Dermis microvascular lymphatic vessel endothelial cell (primary cell): Measurements from ENCODE around the gene PAF1. TPM values are rescaled to one million over a fixed set of nuclear protein-coding genes. Genes with fewer than 3 reads are reported as not detected.

Source experiments
- DNase-seq, 2 donors: peaks; one replicate each; pipeline versions ENCODE4 v3.0.0 to v3.0.0-alpha.2; 2010; ENCODE audit warnings: low read depth in 2 of 2
- total RNA-seq: library from RNA; depleted of rRNA; stranded (reverse); fragments of >200 nt; gene quantifications from 2 replicates; pipeline ENCODE4 v1.2.1, GENCODE V29; 2014

PAF1 gene
- total RNA-seq, 1 donor from 2014 or later, result 24.9 TPM

DNA sequence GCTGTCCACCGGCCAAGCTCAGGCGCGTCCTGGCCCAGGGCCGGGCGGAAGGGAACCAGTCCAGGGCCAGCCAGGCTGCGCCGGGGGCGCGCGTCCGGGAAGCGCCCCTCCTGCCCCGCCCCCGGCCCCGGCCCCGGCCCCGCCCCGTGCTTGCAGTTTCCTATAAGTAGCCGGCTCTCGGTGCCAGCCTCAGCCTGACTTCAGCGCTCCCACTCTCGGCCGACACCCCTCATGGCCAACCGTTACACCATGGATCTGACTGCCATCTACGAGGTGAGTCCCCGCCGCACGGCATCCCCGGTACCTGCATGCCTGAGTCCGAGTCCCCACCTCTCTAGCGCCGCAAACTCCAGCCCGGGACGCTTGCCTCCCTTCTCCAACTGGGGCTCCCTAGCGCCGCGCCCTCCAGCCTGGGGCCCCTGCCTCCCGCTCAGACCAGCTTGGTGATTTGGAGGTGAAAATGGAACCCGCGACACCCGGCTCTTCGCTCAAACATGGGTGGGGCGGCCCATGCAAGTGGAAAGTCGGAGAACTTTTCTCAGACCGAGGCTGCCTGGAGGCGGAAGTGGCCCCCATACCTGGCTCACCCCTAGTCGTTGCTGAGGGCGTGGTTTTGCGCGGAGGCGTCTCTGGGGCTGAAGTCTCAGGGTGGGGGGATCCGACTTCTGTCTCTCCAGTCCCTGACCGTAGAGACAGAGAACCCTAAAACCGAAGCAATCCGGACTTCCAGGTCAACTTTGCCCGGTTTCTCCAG, 15.9 kb upstream of the PAF1 start, which contains the start of gene ZFP36:
ZFP36 (plus strand) TSS at position 192 of the 754 bp plus-strand sequence; CDS start at position 250, 58 bp downstream.
- DNase-seq, result peak; percentile 84

DNA sequence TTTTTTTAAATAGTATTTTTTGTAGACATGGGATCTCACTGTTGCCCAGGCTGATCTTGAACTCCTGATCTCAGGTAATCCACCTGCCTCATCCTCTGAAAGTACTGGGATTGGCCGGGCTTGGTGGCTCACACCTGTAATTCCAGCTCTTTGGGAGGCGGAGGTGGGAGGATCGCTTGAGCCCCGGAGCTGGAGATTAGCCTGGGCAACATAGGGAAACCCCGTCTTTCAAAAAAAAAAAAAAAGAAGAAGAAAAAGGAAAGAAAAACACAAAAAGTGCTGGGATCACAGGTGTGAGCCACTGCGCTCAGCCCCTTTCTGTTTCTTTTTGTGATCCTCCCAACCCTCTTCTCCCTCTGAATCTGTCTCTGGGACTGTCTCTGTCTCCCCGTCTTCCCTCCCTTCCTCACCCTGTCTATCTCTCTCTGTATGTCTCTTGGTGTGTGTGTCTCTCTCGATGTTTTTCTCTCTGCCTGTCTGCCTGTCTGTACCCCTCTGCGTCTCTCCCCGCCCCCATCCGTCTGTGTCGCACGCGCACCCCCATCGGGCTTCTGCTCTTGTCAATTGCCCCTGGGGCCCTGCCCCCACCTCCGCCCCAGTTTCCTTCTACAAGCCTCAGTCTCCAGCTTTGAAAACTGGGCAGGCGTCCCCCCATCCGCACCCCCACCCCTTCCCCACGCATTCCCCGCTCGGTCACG, 15.2 kb upstream of the PAF1 start:
- no peak for DNase-seq

DNA sequence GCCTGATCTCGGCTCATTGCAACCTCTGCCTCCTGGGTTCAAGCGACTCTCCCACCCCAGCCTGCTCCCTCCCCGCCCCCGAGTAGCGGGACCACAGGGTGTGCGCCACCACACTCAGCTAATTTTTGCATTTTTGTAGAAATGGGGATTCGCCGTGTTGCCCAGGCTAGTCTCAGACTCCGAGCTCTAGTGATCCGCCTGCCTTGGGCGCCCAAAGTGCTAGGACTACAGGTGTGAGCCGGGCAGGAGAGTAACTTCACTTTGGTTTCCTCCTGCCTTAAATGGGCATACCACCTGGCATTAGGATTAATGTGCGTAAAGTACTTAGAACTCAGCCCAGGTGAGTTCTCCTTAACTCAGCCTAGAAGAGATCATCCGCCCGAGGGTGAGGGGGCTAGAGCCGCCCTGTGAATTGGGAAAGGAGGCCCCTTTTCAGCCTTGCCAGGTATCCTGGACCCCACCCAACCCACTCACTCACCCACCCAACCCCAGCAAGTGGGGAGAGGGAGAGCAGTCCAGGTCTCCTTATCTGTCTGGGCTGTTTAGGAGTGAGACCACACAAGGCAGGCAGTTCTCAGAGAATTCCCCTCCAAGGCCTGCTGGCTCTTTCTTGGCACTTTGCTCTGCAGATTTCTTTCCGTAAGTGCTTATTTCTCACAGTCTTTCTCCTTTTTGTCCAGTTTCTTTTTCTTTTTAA, 14.5 kb upstream of the PAF1 start:
- DNase-seq, result no peak

DNA sequence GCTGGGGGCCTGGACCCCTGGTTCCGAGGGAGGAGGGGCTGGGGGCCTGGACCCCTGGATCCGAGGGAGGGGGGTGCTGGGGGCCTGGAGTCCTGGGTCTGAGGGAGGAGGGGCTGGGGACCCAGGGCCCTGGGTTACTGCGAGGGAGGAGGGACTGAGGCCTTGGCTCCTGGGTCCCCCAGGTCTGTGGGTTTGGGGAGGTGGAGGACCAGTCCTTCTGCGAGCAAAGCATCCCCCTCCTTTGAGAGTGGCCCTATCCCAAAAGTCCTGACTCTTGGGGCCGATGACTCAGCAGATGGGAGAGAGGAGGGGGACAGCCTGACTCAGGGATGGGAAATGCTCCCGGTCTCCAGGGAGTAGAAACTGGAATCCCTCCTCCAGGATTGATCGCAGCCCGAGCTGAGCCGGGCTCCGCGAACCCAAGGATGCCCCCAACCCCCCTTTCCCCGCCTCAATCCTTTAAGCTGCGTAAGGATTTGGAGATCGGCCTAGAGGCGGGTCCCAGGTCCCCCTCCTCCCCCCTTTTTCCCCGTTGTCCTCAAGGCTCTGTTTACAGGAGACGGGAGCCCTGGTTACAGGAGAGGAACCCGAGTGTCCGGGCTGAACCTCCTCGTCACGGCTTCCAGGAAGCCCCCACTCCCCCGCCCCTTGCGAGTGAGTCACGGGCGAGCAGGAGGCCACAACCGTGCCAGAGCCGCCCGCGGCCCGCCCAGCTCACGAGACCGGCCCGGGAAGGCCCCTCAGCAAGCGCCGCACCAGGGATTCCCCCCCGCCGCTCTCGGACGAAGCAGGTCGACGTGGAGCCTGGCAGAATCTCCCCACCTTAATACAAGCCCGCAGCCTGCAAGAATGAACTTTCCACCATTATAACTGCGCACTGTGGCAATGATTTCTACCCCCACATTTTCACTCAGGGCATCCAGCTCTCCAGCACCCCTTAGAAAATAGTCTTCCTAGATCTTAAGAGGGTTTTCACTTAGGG, 12.7 kb upstream of the PAF1 start:
- DNase-seq, result peak; percentile 98 to 100

DNA sequence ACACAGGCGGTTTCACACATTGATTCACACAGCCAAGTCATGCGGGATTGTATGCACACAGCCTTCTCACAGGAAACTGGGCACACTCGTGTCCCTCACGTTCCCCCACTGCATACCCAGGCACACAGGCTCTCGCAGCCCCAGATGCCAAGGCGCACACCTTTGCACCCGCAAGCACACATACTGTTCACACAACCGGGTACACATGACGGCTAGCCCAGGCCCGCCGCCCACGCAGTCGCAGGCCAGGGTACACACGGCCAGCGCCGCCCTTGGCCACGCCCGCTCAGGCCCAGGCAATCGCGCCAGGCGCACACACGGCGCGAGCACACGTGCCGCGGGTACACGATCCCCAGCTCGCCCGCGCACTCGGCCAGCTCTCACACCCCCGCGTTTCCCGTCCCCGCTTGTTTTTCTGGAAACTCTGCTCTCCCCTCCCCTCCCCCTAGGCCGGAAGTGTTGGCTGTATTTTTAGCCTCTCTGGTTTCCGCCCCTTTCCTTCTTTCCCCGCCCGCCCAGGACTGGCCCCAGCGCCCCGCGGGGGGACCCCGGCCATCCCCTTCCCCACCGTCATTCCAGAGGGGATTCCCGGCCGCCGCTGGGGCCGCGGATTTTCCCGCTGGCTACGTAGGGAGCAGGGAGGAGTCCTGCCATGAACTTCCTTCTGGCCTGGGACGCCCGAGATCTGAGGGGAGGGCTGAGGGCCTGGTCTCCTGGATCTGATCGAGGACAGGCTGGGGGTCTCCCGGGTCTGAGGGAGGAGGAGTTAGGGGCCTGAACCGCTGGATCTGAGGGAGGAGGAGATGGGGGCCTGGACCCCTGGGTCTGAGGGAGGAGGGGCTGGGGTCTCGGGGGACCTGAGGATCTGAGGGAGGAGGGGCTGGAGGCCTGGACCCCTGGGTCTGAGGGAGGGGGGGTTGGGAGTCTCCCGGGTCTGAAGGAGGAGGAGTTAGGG, 11.7 kb upstream of the PAF1 start:
- peak; percentile 94 to 97 for DNase-seq

DNA sequence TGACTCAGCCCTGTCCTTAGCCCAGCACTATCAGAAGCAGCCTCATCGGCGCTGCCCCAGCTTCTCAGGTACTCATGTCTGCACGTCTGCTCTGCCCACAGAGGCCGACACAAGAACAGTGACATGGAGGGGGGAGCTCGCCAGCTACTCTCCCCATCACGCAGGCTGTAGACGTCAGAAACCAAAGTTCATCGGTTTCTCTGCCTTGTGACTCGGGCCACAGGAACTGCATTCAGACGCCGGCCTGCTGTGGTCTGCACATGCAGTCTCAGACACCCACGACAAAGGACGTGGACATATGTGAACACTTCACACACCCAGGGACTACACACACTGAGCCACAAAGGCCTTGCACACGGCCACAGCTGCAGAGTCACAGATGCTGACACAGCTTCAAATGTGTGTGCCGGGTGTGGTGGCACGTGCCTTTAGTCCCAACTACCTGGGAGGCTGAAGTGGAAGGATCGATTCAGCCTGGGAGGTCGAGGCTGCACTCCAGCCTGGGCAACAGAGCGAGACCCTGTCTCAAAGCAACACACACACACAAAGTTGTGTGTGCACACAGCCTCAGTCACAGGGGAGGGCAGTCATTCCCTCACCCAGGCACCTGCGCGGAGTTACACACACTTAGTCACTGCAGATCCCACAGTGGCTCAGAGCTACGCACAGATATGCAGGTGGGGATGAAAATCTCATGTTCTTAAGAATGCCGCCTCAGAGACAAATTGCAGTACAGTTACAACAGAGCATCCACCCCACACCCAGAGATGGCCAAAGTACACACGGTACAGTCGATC, 10.8 kb upstream of the PAF1 start:
- no peak for DNase-seq

DNA sequence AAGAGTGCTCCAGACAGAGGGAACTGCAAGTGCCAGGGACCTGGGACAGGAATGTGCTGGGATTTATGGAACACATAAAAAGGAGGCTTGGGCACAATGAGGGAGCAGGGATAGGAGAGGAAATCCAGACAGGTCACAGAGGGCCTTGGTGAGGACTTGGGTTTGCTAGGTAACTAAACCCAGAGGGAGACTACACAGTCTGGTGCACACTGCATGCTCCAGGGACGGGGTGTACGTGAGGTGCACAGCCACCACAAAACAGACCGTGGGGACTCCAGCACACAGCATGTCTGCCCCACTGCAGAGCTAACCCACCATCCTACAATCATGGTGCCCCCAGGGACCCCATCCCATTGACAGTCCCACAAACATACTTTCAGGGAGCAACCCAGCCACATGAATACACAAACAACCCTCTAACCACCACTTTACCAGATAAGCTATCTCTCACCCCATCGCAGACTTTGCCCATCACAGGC, 10.2 kb upstream of the PAF1 start:
- no peak for DNase-seq

DNA sequence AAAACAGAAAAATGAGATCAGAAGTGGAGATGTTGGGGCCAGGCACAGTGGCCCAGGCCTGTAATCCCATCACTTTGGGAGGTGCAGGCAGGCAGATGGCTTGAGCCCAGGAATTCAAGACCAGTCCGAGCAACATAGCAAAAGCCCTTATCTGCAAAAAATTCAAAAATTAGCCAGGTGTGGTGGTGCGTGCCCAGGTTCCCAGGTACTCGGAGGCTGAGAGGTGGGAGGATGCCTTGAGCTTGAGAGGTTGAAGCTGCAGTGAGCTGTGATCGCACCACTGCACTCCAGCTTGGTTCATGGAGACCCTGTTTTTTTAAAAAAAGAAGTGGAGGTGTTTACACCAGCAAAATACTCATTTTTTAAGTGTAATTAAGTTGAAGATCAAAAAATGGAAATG, 9.2 kb upstream of the PAF1 start:
- no peak for DNase-seq

DNA sequence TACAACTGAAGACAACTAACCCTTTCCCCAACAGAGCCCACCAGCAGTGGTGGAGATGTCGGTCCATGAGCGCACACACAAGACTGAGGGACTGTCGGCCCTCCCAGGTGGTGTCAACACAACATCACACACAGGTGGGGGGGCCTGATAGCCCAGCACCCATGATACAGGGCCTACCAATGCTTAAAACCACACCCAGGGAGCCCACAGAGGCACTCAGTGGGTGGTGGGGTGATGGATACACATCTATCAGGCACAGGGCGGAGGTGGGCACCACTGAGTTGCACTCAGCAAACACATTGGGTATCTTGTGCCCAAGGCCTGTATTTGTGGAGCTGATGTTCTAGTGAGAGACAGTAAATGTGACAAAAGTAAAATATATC, 8.8 kb upstream of the PAF1 start:
- no peak for DNase-seq

DNA sequence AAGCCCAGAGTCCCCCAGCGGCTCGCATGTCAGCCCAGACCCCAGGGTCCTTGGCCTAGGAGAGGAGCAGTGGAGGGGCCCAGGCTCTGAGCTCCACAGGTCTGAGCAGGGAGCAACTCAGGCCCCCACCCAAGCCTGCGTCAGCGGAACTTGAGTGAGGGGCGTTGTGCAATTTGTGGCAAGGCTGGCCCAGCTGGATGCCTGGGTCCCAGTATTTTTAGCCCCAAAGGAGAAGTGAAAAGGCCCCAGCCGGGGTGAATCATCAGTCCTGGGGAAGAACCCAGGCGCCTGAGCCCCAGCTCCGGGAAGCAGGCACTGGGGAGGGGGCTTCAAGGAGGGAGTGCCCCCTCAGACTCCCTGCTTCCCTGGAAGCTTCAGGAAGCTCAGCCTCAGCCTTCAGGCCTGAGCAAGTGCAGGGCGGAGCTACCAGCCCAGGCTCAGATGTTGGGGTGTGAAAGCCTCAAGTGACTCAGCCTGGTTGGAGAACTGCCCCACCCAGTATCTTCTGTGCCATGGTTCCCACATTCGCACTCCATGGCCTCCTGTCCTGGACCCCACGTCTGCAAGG, 7.5 kb upstream of the PAF1 start:
- DNase-seq, result no peak

DNA sequence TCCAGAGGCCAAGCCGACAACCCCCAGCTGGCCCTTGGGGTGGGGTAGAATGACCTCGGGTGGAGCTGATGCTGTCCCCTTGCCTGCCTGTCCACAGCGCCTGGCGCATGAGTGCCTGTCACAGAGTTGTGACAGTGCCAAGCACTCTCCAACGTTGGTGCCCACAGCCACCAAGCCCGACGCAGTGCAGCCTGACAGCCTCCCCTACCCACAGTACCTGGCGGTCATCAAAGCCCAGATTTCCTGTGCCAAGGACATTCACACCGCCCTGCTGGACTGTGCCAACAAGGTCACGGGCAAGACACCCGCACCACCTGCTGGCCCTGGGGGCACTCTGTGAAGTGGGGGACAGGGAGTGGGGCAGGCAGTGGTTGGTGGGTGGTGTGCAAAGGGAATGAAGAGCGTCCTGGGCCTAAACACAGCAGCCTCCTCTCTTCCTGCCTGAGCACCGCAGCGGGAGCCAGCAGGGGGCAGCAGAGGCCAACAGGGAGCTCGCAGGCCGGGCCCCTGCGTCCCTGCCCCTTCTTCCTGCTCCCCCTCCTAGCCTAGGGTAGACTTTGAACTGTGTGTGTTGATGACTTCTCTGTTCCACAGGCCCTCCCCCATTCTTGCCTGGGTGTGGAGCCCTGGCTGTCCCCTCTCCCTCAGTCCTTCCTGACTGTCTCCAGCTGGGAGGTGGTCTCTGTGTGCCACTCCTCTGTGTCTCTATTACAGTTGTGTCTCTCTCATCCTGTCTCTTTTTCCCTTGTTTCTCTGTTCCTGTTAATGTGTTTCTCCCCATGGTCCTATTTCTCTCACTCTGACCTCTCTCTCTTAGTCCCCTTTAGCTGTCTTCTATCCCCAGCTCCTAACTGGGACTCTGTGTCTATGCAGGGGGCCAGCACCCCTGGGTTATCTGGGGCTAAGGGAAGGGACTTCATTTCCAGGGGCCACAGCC, 6.7 kb upstream of the PAF1 start:
- peak; percentile 65 to 85 for DNase-seq

DNA sequence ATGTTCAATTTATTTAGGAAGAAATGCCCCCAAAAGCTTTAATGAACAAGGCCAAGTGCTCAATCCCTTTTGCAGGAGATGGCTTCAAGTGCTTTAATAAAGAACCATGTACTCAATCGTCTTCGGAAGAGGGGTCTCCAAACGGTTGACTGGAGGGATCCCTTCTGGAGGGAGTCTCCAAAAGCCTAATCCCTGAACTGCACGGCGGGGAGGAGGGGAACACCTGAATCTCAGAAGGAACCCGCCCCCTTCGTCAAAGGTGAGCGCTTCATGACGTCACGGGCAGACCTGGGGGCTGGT, 505 bp downstream of the PAF1 start:
- DNase-seq, result no peak

DNA sequence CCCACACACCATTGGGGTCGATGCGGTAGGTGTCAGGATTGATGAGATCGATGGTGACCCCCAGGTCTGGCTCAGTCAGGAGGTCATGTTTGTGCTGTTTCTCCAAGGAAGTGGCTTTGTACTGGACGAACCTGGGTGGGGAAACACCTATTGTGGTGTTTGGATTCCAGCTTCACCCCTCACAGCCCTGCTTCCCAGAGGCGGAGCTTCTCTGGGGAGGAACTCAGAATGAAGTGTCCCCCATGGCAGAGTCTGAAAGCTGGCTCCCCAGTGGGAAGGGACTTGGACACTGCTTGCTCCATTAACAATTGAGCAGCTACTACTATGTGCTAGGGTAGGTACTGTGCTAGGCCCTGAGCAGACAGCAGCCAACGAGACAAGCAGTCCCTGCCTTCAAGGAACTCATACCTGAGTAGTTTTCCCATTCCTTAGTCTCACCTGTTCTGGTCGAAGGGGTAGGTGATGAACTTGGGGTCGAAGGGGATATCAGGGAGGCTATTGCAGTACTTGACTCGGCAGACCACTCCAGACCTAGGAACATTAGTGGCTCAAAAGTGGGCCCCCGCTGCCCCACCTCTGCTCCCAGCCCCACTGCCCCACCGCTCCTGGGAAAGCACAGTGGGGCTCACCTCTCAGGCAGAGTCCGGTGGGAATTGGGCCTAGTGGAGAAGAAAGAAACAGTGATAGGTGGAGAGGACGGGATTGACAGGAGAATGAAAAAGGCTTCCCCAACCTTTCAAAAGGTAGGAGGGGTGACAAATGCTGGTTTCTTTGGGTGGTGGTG, 1.1 kb downstream of the PAF1 start:
- no peak for DNase-seq

DNA sequence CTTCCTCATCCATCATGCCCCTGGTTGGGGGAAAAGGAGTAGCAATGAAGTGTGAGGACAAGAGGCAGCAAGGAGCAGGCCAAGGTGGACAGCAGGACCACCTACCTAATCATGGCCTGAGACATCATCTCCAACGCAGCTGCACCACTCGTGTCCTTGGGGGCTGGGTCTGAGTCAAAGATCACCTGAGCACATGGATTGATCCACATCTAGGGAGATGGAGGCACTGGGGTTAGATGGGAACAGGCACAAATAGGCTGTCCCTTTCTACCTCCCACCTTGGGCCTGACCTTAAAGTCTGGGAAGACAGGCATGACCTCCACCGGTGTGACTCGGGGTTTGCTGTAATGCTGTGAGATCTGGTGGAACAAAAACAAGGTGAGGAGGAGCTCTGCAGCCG, 2.2 kb downstream of the PAF1 start:
- DNase-seq, result no peak

DNA sequence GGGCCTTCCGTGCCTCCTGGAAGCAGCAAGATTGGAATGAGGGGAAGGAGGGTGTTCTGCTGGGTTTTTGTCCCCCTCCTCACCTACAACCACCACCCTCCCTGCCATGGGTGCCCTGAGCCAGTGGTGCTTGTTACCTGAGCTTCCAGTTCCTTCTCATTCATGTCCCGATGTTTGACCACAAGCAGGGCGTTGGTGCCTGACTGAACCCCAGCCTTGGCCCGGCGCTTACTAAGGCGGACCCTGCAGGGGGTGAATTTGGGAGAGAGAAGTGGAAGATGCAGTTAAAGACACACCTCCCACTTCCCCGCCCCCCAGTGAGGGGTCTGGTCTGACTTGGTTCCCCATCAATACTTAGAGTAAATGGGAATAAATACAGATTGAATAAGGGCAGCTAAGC, 4.3 kb downstream of the PAF1 start:
- DNase-seq, result no peak

DNA sequence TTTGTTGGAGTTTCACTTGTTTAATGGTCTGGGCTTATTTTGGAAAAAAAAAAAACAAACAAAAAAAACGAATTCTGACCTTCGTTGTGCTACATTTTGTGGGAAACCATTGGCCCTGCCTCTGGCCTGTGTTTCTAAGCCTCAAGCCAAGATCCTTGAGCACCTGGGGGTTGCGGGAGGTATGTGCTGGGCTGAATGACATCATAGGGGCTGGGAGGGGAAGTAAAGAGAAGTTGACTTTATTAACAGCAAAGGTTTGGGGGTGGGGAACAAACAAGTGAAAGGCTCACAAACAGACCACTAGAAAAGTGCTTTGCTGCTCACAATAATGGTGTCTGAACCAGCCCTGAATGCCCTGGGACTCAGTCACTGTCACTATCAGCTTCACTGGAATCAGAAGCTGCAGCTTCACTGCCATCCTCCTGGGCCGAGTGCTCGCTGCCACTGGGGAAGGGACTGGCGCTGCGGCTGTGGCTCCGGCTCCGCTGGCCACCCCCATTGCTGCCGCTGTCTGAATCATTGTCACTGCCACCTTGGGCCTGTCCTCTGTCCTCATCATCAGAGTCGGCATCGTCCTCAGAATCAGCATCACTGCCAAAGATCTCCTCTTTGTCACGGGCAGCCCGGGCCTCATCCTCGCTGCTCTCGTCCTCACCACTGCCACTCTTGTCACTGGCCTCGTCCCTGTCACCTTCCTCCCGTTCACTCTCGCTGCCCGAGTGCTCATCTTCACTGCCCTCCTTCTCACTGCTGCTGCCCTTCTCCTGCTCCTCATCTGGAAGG, 5.1 kb downstream of the PAF1 start:
- no peak for DNase-seq
